HepG2 (cell line): ENCODE results near the gene TGFBRAP1. TPM values are rescaled to one million over a fixed set of nuclear protein-coding genes. Genes with fewer than 3 reads are reported as not detected.
A peak's percentile ranks its signal among the peaks of the same experiment; 100 is the strongest.

Experiments used
- ATAC-seq: fragments of 200-7000 bp; cut with Tn5 transposase; 3 replicates; pipeline ENCODE4 v1.9.1; 2020; ENCODE audit warnings: mild to moderate bottlenecking, moderate library complexity
- BruUV-seq: library from RNA; stranded (reverse); fragments of 400-500 nt; replicated peaks from 2 replicates; lab custom pipeline; 2021; lab: Mats Ljungman, UMichigan
- CTCF ChIA-PET: fragments of 300-600 bp; formaldehyde crosslinking; extraction: SDS; loops from one replicate; lab custom pipeline; 2021; ENCODE audit warnings: low total read pairs, inconsistent platforms, low intra/inter-chr PET ratio; lab: Yijun Ruan, JAX
- POLR2A ChIA-PET: fragments of 350-600 bp; sonication (Branson Sonifier 250); formaldehyde crosslinking; loops from one replicate; lab custom pipeline; 2020; ENCODE audit warnings: antibody characterized with exemption, inconsistent platforms; lab: Yijun Ruan, JAX
- DNase-seq: peaks from one replicate; pipeline ENCODE4 v3.0.0-alpha.2; 2015; ENCODE audit warnings: low spot score
- FAIRE-seq: peaks from 3 replicates; lab custom pipeline; 2011; peaks lifted over from hg19 to GRCh38; lab: Jason Lieb, UNC
- H2AFZ ChIP-seq: one replicate; pipeline ENCODE4 v1.6.1; 2011; ENCODE audit warnings: low read length, inconsistent platforms
- H3K27ac ChIP-seq: fragments of 300-600 bp; 3 replicates; pipeline ENCODE4 v1.8.0; 2011; ENCODE audit warnings: mixed run types, mild to moderate bottlenecking, mixed read lengths, low read length, inconsistent platforms; ENCODE audit not compliant: insufficient read depth; ENCODE audit errors: extremely low read length
- H3K27me3 ChIP-seq, 2 experiments: fragments of 200-600 bp in 1 of 2; 2 replicates in 1 of 2; 3 replicates in 1 of 2; pipeline versions ENCODE4 v1.6.0 to v1.8.0; 2011; ENCODE audit warnings: low read length in 2 of 2, mild to moderate bottlenecking in 2 of 2, moderate library complexity in 2 of 2, inconsistent platforms in 1 of 2; ENCODE audit not compliant: insufficient read depth in 2 of 2, control insufficient read depth in 1 of 2
- H3K36me3 ChIP-seq, 2 experiments: fragments of 200-600 bp in 1 of 2; replicated peaks in 1 of 2; 2 replicates in 1 of 2; 3 replicates in 1 of 2; pipeline versions ENCODE4 v1.5.1 to v1.8.0; 2011; ENCODE audit warnings: low read length in 2 of 2, inconsistent platforms in 1 of 2; ENCODE audit not compliant: insufficient read depth in 2 of 2, control insufficient read depth in 1 of 2
- H3K4me1 ChIP-seq: 2 replicates; pipeline ENCODE4 v1.5.1; 2012; ENCODE audit warnings: low read length, inconsistent platforms; ENCODE audit not compliant: insufficient read depth
- H3K4me2 ChIP-seq: 2 replicates; pipeline ENCODE4 v1.6.0; 2011; ENCODE audit warnings: low read depth, low read length, inconsistent platforms
- H3K4me3 ChIP-seq, 3 experiments: fragments of 200-600 bp in 1 of 3; sonication (generic), shearing (Covaris generic) in 1 of 3; replicated peaks in 1 of 3; 2 replicates each; pipeline ENCODE4 v1.5.1; 2011 to 2016; ENCODE audit warnings: low read length in 3 of 3, inconsistent platforms in 2 of 3, low read depth in 2 of 3, mild to moderate bottlenecking in 2 of 3, control low read depth in 1 of 3, mixed read lengths in 1 of 3; ENCODE audit not compliant: insufficient read depth in 1 of 3
- H3K79me2 ChIP-seq: one replicate; pipeline ENCODE4 v1.6.1; 2011; ENCODE audit warnings: low read length, inconsistent platforms; ENCODE audit not compliant: insufficient read depth
- H3K9ac ChIP-seq: 2 replicates; pipeline ENCODE4 v1.6.0; 2011; ENCODE audit warnings: mild to moderate bottlenecking, low read depth, low read length, inconsistent platforms; ENCODE audit not compliant: insufficient read depth
- H3K9me3 ChIP-seq: 2 replicates; pipeline ENCODE4 v1.5.1; 2012; ENCODE audit warnings: mild to moderate bottlenecking, low read length
- H4K20me1 ChIP-seq: 2 replicates; pipeline ENCODE4 v1.6.0; 2011; ENCODE audit warnings: inconsistent platforms, mild to moderate bottlenecking, low read length, moderate library complexity; ENCODE audit not compliant: insufficient read depth
- SMC3 ChIP-seq: IDR thresholded peaks from 2 replicates; pipeline ENCODE4 v1.6.1; 2011; ENCODE audit warnings: low read length, improper control_type of control experiment
- STAG1 ChIP-seq: sonication (generic); formaldehyde crosslinking; IDR thresholded peaks from 2 replicates; pipeline ENCODE4 v1.4.0; 2020; ENCODE audit warnings: missing genetic modification reagents
- TBL1XR1 ChIP-seq: fragments of 150-350 bp; IDR thresholded peaks from 2 replicates; pipeline ENCODE4 v1.6.1; 2014; ENCODE audit warnings: borderline replicate concordance, low read length; ENCODE audit not compliant: partially characterized antibody
- WGBS: methylation state at CpG from one replicate; pipeline ENCODE4 v1.1.6; 2017; ENCODE audit warnings: low lambda C conversion rate; 5-methylcytosine and 5-hydroxymethylcytosine counted together
- in situ Hi-C: cut with HindIII; loops from 2 replicates; pipeline ENCODE4 v1.10.0; 2017; ENCODE audit warnings: low pct_unique_long_range_greater_than_20kb; ENCODE audit not compliant: extremely low pct_ligation_motif_present
- intact Hi-C: fragments of 100-400 bp; cut with micrococcal nuclease; formaldehyde crosslinking; loops from one replicate; pipeline ENCODE4 v1.10.0; 2022; ENCODE audit not compliant: unreplicated experiment
- polyA plus RNA-seq, 8 experiments: library from polyadenylated mRNA; depleted of rRNA in 3 of 8; stranded (reverse) in 7 of 8; unstranded in 1 of 8; fragments of >200 nt; fragmentation: Illumina TruSeq in 4 of 8; extraction: Trizol in 4 of 8; gene quantifications; 2 replicates each; pipeline versions ENCODE4 v1.2.1 to v1.2.3, GENCODE V29; 2011 to 2016; ENCODE audit warnings: low read depth in 4 of 8, missing spikeins in 1 of 8, mixed read lengths in 1 of 8; ENCODE audit not compliant: insufficient read depth in 1 of 8
- total RNA-seq, 5 experiments: library from RNA; depleted of rRNA; stranded (reverse); fragments of >200 nt; fragmentation: Illumina TruSeq; extraction: Trizol; gene quantifications; 2 replicates each; pipeline ENCODE4 v1.2.3, GENCODE V29; 2016; ENCODE audit warnings: low read depth in 1 of 5
- TF ChIP-seq, protein P1 (sequence below): sonication (generic); formaldehyde crosslinking; IDR thresholded peaks from 2 replicates; pipeline ENCODE4 v1.5.0; 2020; ENCODE audit warnings: mild to moderate bottlenecking, missing genetic modification reagents, moderate library complexity
- TF ChIP-seq, protein P2 (sequence below): sonication (generic); formaldehyde crosslinking; IDR thresholded peaks from 2 replicates; pipeline ENCODE4 v1.4.0; 2020; ENCODE audit warnings: mild to moderate bottlenecking, missing genetic modification reagents

TGFBRAP1 gene
- total and polyA plus RNA-seq, 2 of the 13 experiments (the other 11 are each of a cell fraction or from before 2014, with no cell fraction given), result 12.7 to 22.9 TPM

DNA sequence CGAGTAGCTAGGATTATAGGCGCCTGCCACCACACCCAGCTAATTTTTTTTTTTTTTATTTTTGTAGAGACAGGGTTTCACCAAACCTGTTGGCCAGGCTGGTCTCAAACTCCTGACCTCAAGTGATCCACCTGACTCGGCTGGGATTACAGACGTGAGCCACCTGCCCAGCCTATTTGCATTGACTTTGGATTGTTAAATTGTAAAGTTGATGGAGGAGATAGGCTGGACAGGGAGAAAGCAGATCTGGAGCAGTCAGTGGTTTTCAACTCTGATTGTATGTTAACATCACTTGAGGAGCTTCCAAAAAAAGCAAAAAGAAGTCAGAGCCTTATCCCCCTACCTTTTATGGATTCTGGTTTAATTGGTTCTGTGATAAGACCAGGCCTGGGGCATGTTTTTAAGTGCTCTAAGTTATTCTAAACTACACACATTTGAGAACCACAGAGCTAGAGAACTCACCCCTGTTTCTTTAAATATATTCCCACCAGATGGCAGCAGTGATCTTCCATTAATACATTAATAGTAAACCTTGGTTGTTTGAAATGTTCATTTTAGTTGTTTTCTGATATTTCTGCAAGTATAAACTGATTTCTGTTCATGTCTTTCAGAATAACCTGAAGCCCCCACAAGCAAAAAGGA, 15.3 kb upstream of the TGFBRAP1 start:
- Histone ChIP-seq H3K27me3 (no peaks in the 10 kb centered on the region), H2AFZ (no peak overlapping the region), H3K4me2 (no peak overlapping the region), H3K9me3 (no peaks in the 10 kb centered on the region), H4K20me1 (no peaks in the 10 kb centered on the region), H3K36me3 (peaks cover 28 to 85% of the 10 kb centered on the region in 2 experiments), H3K27ac (no peak overlapping the region), H3K4me3 (no peak overlapping the region), H3K4me1 (peaks cover 14% of the 10 kb centered on the region), H3K9ac (no peak overlapping the region), H3K79me2 (peaks cover 19% of the 10 kb centered on the region)
- ATAC-seq (peak; percentile 80), FAIRE-seq (peak; percentile 79), DNase-seq (peak; percentile 58)
- TF ChIP-seq, protein P1, sequence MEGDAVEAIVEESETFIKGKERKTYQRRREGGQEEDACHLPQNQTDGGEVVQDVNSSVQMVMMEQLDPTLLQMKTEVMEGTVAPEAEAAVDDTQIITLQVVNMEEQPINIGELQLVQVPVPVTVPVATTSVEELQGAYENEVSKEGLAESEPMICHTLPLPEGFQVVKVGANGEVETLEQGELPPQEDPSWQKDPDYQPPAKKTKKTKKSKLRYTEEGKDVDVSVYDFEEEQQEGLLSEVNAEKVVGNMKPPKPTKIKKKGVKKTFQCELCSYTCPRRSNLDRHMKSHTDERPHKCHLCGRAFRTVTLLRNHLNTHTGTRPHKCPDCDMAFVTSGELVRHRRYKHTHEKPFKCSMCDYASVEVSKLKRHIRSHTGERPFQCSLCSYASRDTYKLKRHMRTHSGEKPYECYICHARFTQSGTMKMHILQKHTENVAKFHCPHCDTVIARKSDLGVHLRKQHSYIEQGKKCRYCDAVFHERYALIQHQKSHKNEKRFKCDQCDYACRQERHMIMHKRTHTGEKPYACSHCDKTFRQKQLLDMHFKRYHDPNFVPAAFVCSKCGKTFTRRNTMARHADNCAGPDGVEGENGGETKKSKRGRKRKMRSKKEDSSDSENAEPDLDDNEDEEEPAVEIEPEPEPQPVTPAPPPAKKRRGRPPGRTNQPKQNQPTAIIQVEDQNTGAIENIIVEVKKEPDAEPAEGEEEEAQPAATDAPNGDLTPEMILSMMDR (CRISPR knock-in tag), result peak; percentile 50
- TF ChIP-seq SMC3 (peak; percentile 47; the same call in 1 of the 2 replicates), TBL1XR1 (no peak), STAG1 (CRISPR knock-in tag) (peak; percentile 53)
- TF ChIP-seq, protein P2, sequence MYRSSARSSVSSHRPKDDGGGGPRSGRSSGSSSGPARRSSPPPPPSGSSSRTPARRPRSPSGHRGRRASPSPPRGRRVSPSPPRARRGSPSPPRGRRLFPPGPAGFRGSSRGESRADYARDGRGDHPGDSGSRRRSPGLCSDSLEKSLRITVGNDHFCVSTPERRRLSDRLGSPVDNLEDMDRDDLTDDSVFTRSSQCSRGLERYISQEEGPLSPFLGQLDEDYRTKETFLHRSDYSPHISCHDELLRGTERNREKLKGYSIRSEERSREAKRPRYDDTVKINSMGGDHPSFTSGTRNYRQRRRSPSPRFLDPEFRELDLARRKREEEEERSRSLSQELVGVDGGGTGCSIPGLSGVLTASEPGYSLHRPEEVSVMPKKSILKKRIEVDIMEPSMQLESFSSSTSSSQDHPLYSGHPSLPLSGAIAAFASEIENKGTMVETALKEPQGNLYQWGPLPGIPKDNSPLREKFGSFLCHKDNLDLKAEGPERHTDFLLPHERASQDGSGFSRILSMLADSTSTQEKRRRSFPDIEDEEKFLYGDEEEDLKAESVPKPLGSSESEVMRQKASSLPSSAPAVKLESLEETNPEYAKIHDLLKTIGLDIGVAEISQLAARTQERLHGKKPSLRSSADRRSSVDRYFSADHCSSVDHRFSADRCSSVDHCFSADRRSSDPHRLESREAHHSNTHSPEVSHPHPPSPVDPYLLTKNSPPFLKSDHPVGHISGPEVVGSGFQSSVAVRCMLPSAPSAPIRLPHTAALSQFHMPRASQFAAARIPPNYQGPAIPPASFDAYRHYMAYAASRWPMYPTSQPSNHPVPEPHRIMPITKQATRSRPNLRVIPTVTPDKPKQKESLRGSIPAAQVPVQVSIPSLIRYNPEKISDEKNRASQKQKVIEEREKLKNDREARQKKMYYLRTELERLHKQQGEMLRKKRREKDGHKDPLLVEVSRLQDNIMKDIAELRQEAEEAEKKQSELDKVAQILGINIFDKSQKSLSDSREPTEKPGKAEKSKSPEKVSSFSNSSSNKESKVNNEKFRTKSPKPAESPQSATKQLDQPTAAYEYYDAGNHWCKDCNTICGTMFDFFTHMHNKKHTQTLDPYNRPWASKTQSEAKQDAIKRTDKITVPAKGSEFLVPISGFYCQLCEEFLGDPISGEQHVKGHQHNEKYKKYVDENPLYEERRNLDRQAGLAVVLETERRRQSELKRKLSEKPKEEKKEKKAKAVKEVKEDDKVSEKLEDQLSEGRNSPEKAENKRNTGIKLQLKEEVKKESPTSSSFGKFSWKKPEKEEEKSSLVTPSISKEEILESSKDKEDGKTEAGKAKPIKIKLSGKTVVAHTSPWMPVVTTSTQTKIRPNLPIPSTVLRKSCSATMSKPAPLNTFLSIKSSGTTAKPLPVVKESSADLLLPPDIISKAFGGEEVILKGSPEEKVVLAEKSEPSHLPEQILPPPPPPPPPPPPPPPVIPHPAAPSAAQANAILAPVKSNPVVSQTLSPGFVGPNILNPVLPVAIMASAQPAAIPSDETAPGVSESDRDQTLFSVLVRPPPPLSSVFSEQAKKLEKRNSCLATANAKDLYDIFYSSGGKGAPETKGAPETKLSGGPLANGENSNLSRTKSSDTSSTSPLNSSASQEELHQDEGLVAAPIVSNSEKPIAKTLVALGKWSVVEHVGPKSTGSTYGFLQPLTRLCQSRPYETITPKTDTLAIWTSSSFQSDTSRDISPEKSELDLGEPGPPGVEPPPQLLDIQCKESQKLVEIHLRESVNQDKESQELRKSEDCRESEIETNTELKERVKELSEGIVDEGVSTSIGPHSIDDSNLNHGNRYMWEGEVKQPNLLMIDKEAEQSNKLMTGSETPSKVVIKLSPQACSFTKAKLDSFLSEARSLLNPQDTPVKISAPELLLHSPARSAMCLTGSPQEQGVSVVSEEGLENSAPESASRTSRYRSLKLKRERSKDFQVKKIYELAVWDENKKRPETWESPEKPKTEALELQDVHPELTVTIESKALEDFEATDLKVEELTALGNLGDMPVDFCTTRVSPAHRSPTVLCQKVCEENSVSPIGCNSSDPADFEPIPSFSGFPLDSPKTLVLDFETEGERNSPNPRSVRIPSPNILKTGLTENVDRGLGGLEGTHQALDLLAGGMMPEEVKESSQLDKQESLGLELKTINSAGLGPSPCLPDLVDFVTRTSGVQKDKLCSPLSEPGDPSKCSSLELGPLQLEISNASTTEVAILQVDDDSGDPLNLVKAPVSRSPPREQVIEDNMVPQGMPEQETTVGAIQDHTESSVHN (CRISPR knock-in tag), result no peak
- WGBS, result 86% methylated on average over 4 of the region's 4 CpGs
- in situ Hi-C loops (loop anchor here (25.0 kb wide), 1 partner anchor 842 kb away; the partner anchor contains the start of gene UXS1), intact Hi-C loops (loop anchor here (1.0 kb wide), 2 partner anchors 176 to 200 kb away; no protein-coding TSS in a partner anchor)
- no TSS peak for BruUV-seq
- ChIA-PET POLR2A (interaction anchor here (1.1 to 1.3 kb wide), 2 partner anchors 15 to 16 kb away, joined by 3 read pairs; partner anchors contain the start of gene TGFBRAP1), CTCF (interaction anchor here (1.2 to 1.8 kb wide), 2 partner anchors 176 to 201 kb away, joined by 6 to 21 read pairs; no protein-coding TSS in a partner anchor)
